K562 (cell line): ENCODE results near the gene METAP2. TPM values are rescaled to one million over a fixed set of nuclear protein-coding genes. Genes with fewer than 3 reads are reported as not detected.

Source experiments
- ATAC-seq: fragments of 200-7000 bp; cut with Tn5 transposase; 3 replicates; pipeline ENCODE4 v1.9.1; 2020; ENCODE audit warnings: moderate library complexity
- BruUV-seq: library from RNA; stranded (reverse); fragments of 400-500 nt; replicated peaks from 2 replicates; lab custom pipeline; 2021; lab: Mats Ljungman, UMichigan
- CTCF ChIA-PET: fragments of 300-600 bp; formaldehyde crosslinking; extraction: SDS; loops from one replicate; lab custom pipeline; 2021; ENCODE audit warnings: low intra/inter-chr PET ratio; lab: Yijun Ruan, JAX
- POLR2A ChIA-PET: fragments of 300-600, 350-650 bp; sonication (Branson Sonifier 250); formaldehyde crosslinking; extraction: SDS; loops from one replicate; lab custom pipeline; 2021; ENCODE audit warnings: antibody characterized with exemption, inconsistent platforms; lab: Yijun Ruan, JAX
- DNase-seq, 4 experiments: peaks; one replicate each; pipeline versions ENCODE4 v3.0.0 to v3.0.0-alpha.2; 2011 to 2018; ENCODE audit warnings: low spot score in 3 of 4, mixed read lengths in 3 of 4; ENCODE audit errors: extremely low read depth in 1 of 4
- FAIRE-seq: peaks from 2 replicates; lab custom pipeline; 2011; peaks lifted over from hg19 to GRCh38; lab: Jason Lieb, UNC
- H2AFZ ChIP-seq: 2 replicates; pipeline ENCODE4 v1.6.0; 2011; ENCODE audit warnings: low read depth, low read length, control low read depth, inconsistent platforms
- H3K27ac ChIP-seq: fragments of 200-600 bp; 3 replicates; pipeline ENCODE4 v1.8.0; 2011; ENCODE audit warnings: low read depth, mild to moderate bottlenecking, control low read depth, inconsistent platforms, low read length, moderate library complexity, mixed read lengths; ENCODE audit errors: extremely low read depth
- H3K27me3 ChIP-seq, 2 experiments: fragments of 300-600 bp in 1 of 2; 2 replicates in 1 of 2; 3 replicates in 1 of 2; pipeline versions ENCODE4 v1.6.0 to v1.8.0; 2011; ENCODE audit warnings: inconsistent platforms in 2 of 2, low read length in 2 of 2, mild to moderate bottlenecking in 1 of 2, mixed read lengths in 1 of 2, moderate library complexity in 1 of 2; ENCODE audit not compliant: control insufficient read depth in 2 of 2, insufficient read depth in 2 of 2
- H3K36me3 ChIP-seq: fragments of 300-600 bp; 3 replicates; pipeline ENCODE4 v1.8.0; 2011; ENCODE audit warnings: mild to moderate bottlenecking, low read length, inconsistent platforms; ENCODE audit not compliant: control insufficient read depth, insufficient read depth
- H3K4me1 ChIP-seq, 2 experiments: fragments of 200-600 bp in 1 of 2; replicated peaks in 1 of 2; 2 replicates in 1 of 2; 3 replicates in 1 of 2; pipeline versions ENCODE4 v1.5.1 to v1.8.0; 2011; ENCODE audit warnings: inconsistent platforms in 2 of 2, low read length in 2 of 2, mild to moderate bottlenecking in 1 of 2, mixed read lengths in 1 of 2, moderate library complexity in 1 of 2; ENCODE audit not compliant: control insufficient read depth in 2 of 2, insufficient read depth in 2 of 2
- H3K4me2 ChIP-seq: 2 replicates; pipeline ENCODE4 v1.6.1; 2011; ENCODE audit warnings: low read length, control low read depth, inconsistent platforms, mixed read lengths; ENCODE audit not compliant: insufficient read depth
- H3K4me3 ChIP-seq: fragments of 200-600 bp; sonication (generic), shearing (Covaris generic); 2 replicates; pipeline ENCODE4 v1.5.1; 2016; ENCODE audit warnings: control low read depth, inconsistent platforms
- H3K79me2 ChIP-seq: fragments of 200-600 bp; 3 replicates; pipeline ENCODE4 v1.8.0; 2011; ENCODE audit warnings: low read length, inconsistent platforms; ENCODE audit not compliant: control insufficient read depth, insufficient read depth
- H3K9ac ChIP-seq, 2 experiments: 2 replicates each; pipeline versions ENCODE4 v1.6.0 to v1.6.1; 2011; ENCODE audit warnings: low read depth in 2 of 2, low read length in 2 of 2, control low read depth in 1 of 2, inconsistent platforms in 1 of 2, mild to moderate bottlenecking in 1 of 2, mixed read lengths in 1 of 2; ENCODE audit not compliant: insufficient read depth in 1 of 2
- H3K9me1 ChIP-seq: one replicate; pipeline ENCODE4 v1.6.0; 2011; ENCODE audit warnings: inconsistent platforms, mild to moderate bottlenecking, low read length, moderate library complexity; ENCODE audit not compliant: control insufficient read depth, insufficient read depth
- H3K9me3 ChIP-seq: replicated peaks from 2 replicates; pipeline ENCODE4 v1.5.1; 2011; ENCODE audit warnings: low read depth, low read length, inconsistent platforms; ENCODE audit not compliant: control insufficient read depth, insufficient read depth
- H4K20me1 ChIP-seq: replicated peaks from 2 replicates; pipeline ENCODE4 v1.6.1; 2011; ENCODE audit warnings: low read length, inconsistent platforms, mixed read lengths; ENCODE audit not compliant: control insufficient read depth, insufficient read depth
- C11orf30 ChIP-seq: fragments of 450-650 bp; IDR thresholded peaks from 2 replicates; pipeline ENCODE4 v1.6.1; 2016; ENCODE audit warnings: low read depth, mild to moderate bottlenecking
- CSDE1 ChIP-seq, 2 experiments: fragments of 450-650 bp; IDR thresholded peaks; 2 replicates each; pipeline ENCODE4 v1.6.1; 2016; ENCODE audit warnings: mild to moderate bottlenecking in 1 of 2
- ELF1 ChIP-seq: fragments of 200-800 bp; sonication (Bioruptor generic); IDR thresholded peaks from 2 replicates; pipeline ENCODE4 v1.6.1; 2016; ENCODE audit warnings: missing genetic modification characterization, missing compliant biosample characterization
- MAFF ChIP-seq: IDR thresholded peaks from 2 replicates; pipeline ENCODE4 v1.6.1; 2012; ENCODE audit warnings: low read length, improper control_type of control experiment
- XRCC3 ChIP-seq: fragments of 450-650 bp; IDR thresholded peaks from 2 replicates; pipeline ENCODE4 v1.6.1; 2017; ENCODE audit warnings: mild to moderate bottlenecking, moderate library complexity
- ZNF316 ChIP-seq: fragments of 450-650 bp; IDR thresholded peaks from 2 replicates; pipeline ENCODE4 v1.6.1; 2016
- ZNF764 ChIP-seq: fragments of 250-450 bp; sonication (Bioruptor Pico); IDR thresholded peaks from 2 replicates; pipeline ENCODE4 v1.4.0; 2020; ENCODE audit warnings: low read depth, mild to moderate bottlenecking, moderate library complexity
- WGBS: fragments of 100-300 bp; shearing (Covaris generic); methylation state at CpG from one replicate; pipeline ENCODE4 v1.1.6; 2016; ENCODE audit warnings: low coverage, mixed read lengths; ENCODE audit not compliant: insufficient coverage; ENCODE audit errors: missing lambda C conversion rate; 5-methylcytosine and 5-hydroxymethylcytosine counted together
- in situ Hi-C: fragments of 300-500 bp; cut with MboI; formaldehyde crosslinking; loops from 4 replicates; pipeline ENCODE4 v1.15.0; 2018; ENCODE audit warnings: inconsistent platforms, mixed read lengths
- intact Hi-C: fragments of 100-400 bp; cut with micrococcal nuclease; formaldehyde crosslinking; loops from 2 replicates; pipeline ENCODE4 v1.14.2; 2022
- polyA plus RNA-seq, 8 experiments: library from polyadenylated mRNA; depleted of rRNA in 4 of 8; stranded (reverse) in 5 of 8; unstranded in 3 of 8; fragments of >200 nt; fragmentation: Nextera tagmentation in 2 of 8; fragmentation: Illumina TruSeq in 1 of 8; extraction: Ambion mirVana in 2 of 8; extraction: Trizol in 1 of 8; gene quantifications; 2 replicates each; pipeline versions ENCODE4 v1.2.1 to v1.2.3, GENCODE V29; 2011 to 2014; ENCODE audit warnings: inconsistent platforms in 1 of 8, missing spikeins in 1 of 8
- total RNA-seq, 7 experiments: library from RNA; depleted of rRNA in 6 of 7; stranded (reverse); fragments of >200 nt in 6 of 7; fragmentation: Illumina TruSeq in 2 of 7; extraction: Trizol in 2 of 7; gene quantifications; 2 replicates each; pipeline versions ENCODE4 v1.2.1 to v1.2.3, GENCODE V29; 2011 to 2021; ENCODE audit warnings: low replicate concordance in 1 of 7
- TF ChIP-seq, protein P1 (sequence below): sonication (generic); formaldehyde crosslinking; IDR thresholded peaks from 2 replicates; pipeline ENCODE4 v1.8.0; 2022; ENCODE audit warnings: missing genetic modification reagents, mild to moderate bottlenecking, moderate library complexity, borderline replicate concordance
- TF ChIP-seq, protein P2 (sequence below): sonication (generic); formaldehyde crosslinking; IDR thresholded peaks from 2 replicates; pipeline ENCODE4 v1.8.1; 2022; ENCODE audit warnings: missing genetic modification reagents

Gene METAP2
- total and polyA plus RNA-seq, 9 of the 15 experiments (the other 6 are each of a cell fraction or from before 2014, with no cell fraction given), result 75.5 to 205 (median 164) TPM

DNA sequence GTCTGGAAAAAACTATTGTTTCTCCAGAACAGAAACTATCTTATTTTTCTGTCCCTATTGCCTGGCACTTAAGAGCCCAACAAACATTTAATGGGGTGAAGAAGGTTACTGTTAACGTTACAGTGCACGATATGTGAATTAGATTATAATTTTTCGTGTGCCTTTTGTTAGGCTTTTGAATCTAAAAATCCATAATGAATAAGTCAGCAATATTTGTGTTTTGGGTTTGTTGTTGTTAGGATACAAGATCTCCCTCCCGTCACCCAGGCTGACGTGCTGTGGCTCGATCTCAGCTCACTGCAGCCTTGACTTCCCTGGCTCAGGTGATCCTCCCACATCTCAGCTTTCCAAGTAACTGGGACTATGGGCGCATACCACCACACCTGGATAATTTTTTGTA is 7.9 kb downstream of the METAP2 start:
- Histone ChIP-seq H4K20me1 (0 out of 2 replicates have a peak, but pooled peaks cover 10% of the 10 kb centered on the region), H2AFZ (no peak overlapping the region), H3K9ac (no peak overlapping the region), H3K27me3 (no peaks in the 10 kb centered on the region), H3K4me3 (no peak overlapping the region), H3K4me2 (no peak overlapping the region), H3K36me3 (peaks cover 94% of the 10 kb centered on the region), H3K9me1 (no peaks in the 10 kb centered on the region), H3K27ac (no peak overlapping the region), H3K9me3 (no peaks in the 10 kb centered on the region), H3K4me1 (peaks cover 0 to 6% of the 10 kb centered on the region in 2 experiments; a peak in 1 of 5 replicates), H3K79me2 (peaks cover 79% of the 10 kb centered on the region)
- no peak for FAIRE-seq
- ATAC-seq, result no peak
- BruUV-seq, result no TSS peak
- intact Hi-C loops, result no loop called here
- no peak for DNase-seq
- POLR2A ChIA-PET, result interaction anchor here (2.7 kb wide), 1 partner anchor 8 kb away, joined by 21 read pairs; the partner anchor contains the start of gene METAP2
- CTCF ChIA-PET, result no interaction called here
- WGBS, result 90% methylated on average over 7 of the region's 7 CpGs
- in situ Hi-C loops, result no loop called here
- TF ChIP-seq, protein P1, sequence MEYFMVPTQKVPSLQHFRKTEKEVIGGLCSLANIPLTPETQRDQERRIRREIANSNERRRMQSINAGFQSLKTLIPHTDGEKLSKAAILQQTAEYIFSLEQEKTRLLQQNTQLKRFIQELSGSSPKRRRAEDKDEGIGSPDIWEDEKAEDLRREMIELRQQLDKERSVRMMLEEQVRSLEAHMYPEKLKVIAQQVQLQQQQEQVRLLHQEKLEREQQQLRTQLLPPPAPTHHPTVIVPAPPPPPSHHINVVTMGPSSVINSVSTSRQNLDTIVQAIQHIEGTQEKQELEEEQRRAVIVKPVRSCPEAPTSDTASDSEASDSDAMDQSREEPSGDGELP (CRISPR knock-in tag), result no peak
- no peak for TF ChIP-seq CSDE1 (IDR thresholded peaks at IDR 0.05)
- no peak for TF ChIP-seq ELF1 (tag)
- peak; percentile 67 for TF ChIP-seq ZNF316
- TF ChIP-seq, protein P2, sequence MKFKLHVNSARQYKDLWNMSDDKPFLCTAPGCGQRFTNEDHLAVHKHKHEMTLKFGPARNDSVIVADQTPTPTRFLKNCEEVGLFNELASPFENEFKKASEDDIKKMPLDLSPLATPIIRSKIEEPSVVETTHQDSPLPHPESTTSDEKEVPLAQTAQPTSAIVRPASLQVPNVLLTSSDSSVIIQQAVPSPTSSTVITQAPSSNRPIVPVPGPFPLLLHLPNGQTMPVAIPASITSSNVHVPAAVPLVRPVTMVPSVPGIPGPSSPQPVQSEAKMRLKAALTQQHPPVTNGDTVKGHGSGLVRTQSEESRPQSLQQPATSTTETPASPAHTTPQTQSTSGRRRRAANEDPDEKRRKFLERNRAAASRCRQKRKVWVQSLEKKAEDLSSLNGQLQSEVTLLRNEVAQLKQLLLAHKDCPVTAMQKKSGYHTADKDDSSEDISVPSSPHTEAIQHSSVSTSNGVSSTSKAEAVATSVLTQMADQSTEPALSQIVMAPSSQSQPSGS, result no peak
- no peak for TF ChIP-seq XRCC3
- no peak for TF ChIP-seq ZNF764 (CRISPR knock-in tag)
- peak; percentile 27; the same call in 1 of the 2 replicates for TF ChIP-seq C11orf30
- 0 out of 2 replicates have a peak, but pooled peaks have one; percentile 3 for TF ChIP-seq MAFF
